ENCODE measurements around the gene DAB2IP. TPM values are rescaled to one million over a fixed set of nuclear protein-coding genes. Genes with fewer than 3 reads are reported as not detected.

DAB2IP gene
- total RNA-seq, 1 donor from 2014 or later: 44.7 TPM

GRCh38 chr9:121822093-121823085, 171.0 kb downstream of the DAB2IP start:
- intact Hi-C loops (cut with DNase I): no loop called here
- ATAC-seq (ENCODE audit: poor library complexity): no peak
- no peak for DNase-seq

- intact Hi-C loops (cut with DNase I): no loop called here
- DNase-seq: no peak
- ATAC-seq (ENCODE audit: poor library complexity): no peak
Observed at GRCh38 chr9:121823451-121824169, 172.2 kb downstream of the DAB2IP start.

GRCh38 chr9:121824651-121825030, 173.2 kb downstream of the DAB2IP start:
- intact Hi-C loops (cut with DNase I): no loop called here
- DNase-seq (no peak), ATAC-seq (ENCODE audit: poor library complexity) (no peak)

- ATAC-seq (ENCODE audit: poor library complexity) (no peak), DNase-seq (no peak)
- intact Hi-C loops (cut with DNase I): no loop called here
Observed at GRCh38 chr9:121825031-121825691, 173.7 kb downstream of the DAB2IP start.

GRCh38 chr9:121826711-121827110, 175.3 kb downstream of the DAB2IP start:
- intact Hi-C loops (cut with DNase I): no loop called here
- DNase-seq (no peak), ATAC-seq (ENCODE audit: poor library complexity) (no peak)

- no peak for DNase-seq
- no peak for ATAC-seq (ENCODE audit: poor library complexity)
- intact Hi-C loops (cut with DNase I): no loop called here
Observed at GRCh38 chr9:121827251-121827967, 176.0 kb downstream of the DAB2IP start.

- intact Hi-C loops (cut with DNase I): no loop called here
- ATAC-seq (ENCODE audit: poor library complexity): no peak
Observed at GRCh38 chr9:121830441-121831140, 179.2 kb downstream of the DAB2IP start.

GRCh38 chr9:121831869-121832268, 180.4 kb downstream of the DAB2IP start:
- intact Hi-C loops (cut with DNase I): no loop called here
- ATAC-seq (ENCODE audit: poor library complexity) (no peak), DNase-seq (no peak)

More at GRCh38 chr9:121830441-121831140, 179.2 kb downstream of the DAB2IP start:
- DNase-seq: no peak

- ATAC-seq (ENCODE audit: poor library complexity): no peak
- no peak for DNase-seq
- intact Hi-C loops (cut with DNase I): no loop called here
Observed at GRCh38 chr9:121833061-121833460, 181.6 kb downstream of the DAB2IP start.

Other genes starting within 250 kb of the DAB2IP start
- gene GGTA1, start 151.8 kb upstream of the DAB2IP start, total RNA-seq: 31.3 TPM